Panc1 (cell line): ENCODE results near the gene ELFN1. TPM values are rescaled to one million over a fixed set of nuclear protein-coding genes. Genes with fewer than 3 reads are reported as not detected.

Experiments
- ATAC-seq: fragments of 200-7000 bp; cut with Tn5 transposase; 2 replicates; pipeline ENCODE4 v1.9.1; 2020; ENCODE audit warnings: mild to moderate bottlenecking, moderate library complexity
- BruUV-seq: library from RNA; stranded (reverse); fragments of 400-500 nt; replicated peaks from 2 replicates; lab custom pipeline; 2021; lab: Mats Ljungman, UMichigan
- CTCF ChIA-PET: fragments of 300-600 bp; sonication (Branson Sonifier 250); formaldehyde crosslinking; loops from one replicate; lab custom pipeline; 2022; ENCODE audit warnings: antibody characterized with exemption; lab: Charles Lee
- POLR2A ChIA-PET: fragments of 300-600 bp; sonication (Branson Sonifier 250); formaldehyde crosslinking; loops from one replicate; lab custom pipeline; 2022; ENCODE audit warnings: antibody characterized with exemption; lab: Charles Lee
- DNase-seq: peaks from one replicate; pipeline ENCODE4 v3.0.0-alpha.2; 2010; ENCODE audit warnings: low read depth, low spot score
- H3K27ac ChIP-seq: 2 replicates; pipeline ENCODE4 v1.5.1; 2011; ENCODE audit warnings: mild to moderate bottlenecking, low read length, inconsistent platforms
- H3K27me3 ChIP-seq: fragments of 200-500 bp; sonication (Bioruptor generic); 2 replicates; pipeline ENCODE4 v1.6.0; 2014; ENCODE audit warnings: low read length, inconsistent platforms; ENCODE audit not compliant: control insufficient read depth, insufficient read depth
- H3K36me3 ChIP-seq: fragments of 200-500 bp; sonication (Bioruptor generic); 2 replicates; pipeline ENCODE4 v1.5.1; 2014; ENCODE audit warnings: inconsistent platforms, mild to moderate bottlenecking, low read length, moderate library complexity; ENCODE audit not compliant: control insufficient read depth, insufficient read depth
- H3K4me1 ChIP-seq: 2 replicates; pipeline ENCODE4 v1.5.1; 2011; ENCODE audit warnings: inconsistent platforms, mild to moderate bottlenecking, low read length, moderate library complexity; ENCODE audit not compliant: control insufficient read depth, insufficient read depth
- H3K4me3 ChIP-seq, 2 experiments: 2 replicates each; pipeline ENCODE4 v1.5.1; 2011 to 2012; ENCODE audit warnings: low read depth in 2 of 2, low read length in 2 of 2, mild to moderate bottlenecking in 2 of 2, inconsistent platforms in 1 of 2, moderate library complexity in 1 of 2
- H3K9me3 ChIP-seq: fragments of 200-500 bp; sonication (Bioruptor generic); 2 replicates; pipeline ENCODE4 v1.5.1; 2014; ENCODE audit warnings: low read depth, mild to moderate bottlenecking, inconsistent platforms, low read length, moderate library complexity; ENCODE audit not compliant: control insufficient read depth, insufficient read depth
- POLR2AphosphoS5 ChIP-seq: IDR thresholded peaks from 2 replicates; pipeline ENCODE4 v1.6.1; 2012; ENCODE audit warnings: mild to moderate bottlenecking, low read depth, low read length, moderate library complexity
- SIN3A ChIP-seq: IDR thresholded peaks from 2 replicates; pipeline ENCODE4 v1.6.1; 2012; ENCODE audit warnings: low read depth, mild to moderate bottlenecking, low read length, moderate library complexity, borderline replicate concordance; ENCODE audit not compliant: insufficient read depth
- TCF7L2 ChIP-seq: IDR thresholded peaks from 2 replicates; pipeline ENCODE4 v1.6.1; 2011; ENCODE audit warnings: mild to moderate bottlenecking, low read depth, low read length, inconsistent platforms
- in situ Hi-C: cut with HindIII; loops from 2 replicates; pipeline ENCODE4 v1.10.0; 2016; ENCODE audit warnings: low sequenced_read_pairs, low pct_unique_long_range_greater_than_20kb
- intact Hi-C: fragments of 100-400 bp; cut with micrococcal nuclease; formaldehyde crosslinking; loops from one replicate; pipeline ENCODE4 v1.10.0; 2022; ENCODE audit not compliant: unreplicated experiment
- total RNA-seq: library from RNA; stranded (reverse); gene quantifications from one replicate; pipeline ENCODE4 v1.2.1, GENCODE V29; 2021; ENCODE audit not compliant: unreplicated experiment
- TF ChIP-seq, protein P1 (sequence below), 2 experiments: IDR thresholded peaks; 2 replicates each; pipeline ENCODE4 v1.6.1; 2011 to 2012; ENCODE audit warnings: low read depth in 2 of 2, control low read depth in 1 of 2, low read length in 1 of 2, mild to moderate bottlenecking in 1 of 2, moderate library complexity in 1 of 2; ENCODE audit not compliant: insufficient read depth in 1 of 2
- TF ChIP-seq, protein P2 (sequence below): fragments of 450-650 bp; IDR thresholded peaks from 2 replicates; pipeline ENCODE4 v1.5.1; 2017; ENCODE audit warnings: mild to moderate bottlenecking

The ELFN1 gene
- total RNA-seq, 1 experiment from 2014 or later: 39.0 TPM

DNA sequence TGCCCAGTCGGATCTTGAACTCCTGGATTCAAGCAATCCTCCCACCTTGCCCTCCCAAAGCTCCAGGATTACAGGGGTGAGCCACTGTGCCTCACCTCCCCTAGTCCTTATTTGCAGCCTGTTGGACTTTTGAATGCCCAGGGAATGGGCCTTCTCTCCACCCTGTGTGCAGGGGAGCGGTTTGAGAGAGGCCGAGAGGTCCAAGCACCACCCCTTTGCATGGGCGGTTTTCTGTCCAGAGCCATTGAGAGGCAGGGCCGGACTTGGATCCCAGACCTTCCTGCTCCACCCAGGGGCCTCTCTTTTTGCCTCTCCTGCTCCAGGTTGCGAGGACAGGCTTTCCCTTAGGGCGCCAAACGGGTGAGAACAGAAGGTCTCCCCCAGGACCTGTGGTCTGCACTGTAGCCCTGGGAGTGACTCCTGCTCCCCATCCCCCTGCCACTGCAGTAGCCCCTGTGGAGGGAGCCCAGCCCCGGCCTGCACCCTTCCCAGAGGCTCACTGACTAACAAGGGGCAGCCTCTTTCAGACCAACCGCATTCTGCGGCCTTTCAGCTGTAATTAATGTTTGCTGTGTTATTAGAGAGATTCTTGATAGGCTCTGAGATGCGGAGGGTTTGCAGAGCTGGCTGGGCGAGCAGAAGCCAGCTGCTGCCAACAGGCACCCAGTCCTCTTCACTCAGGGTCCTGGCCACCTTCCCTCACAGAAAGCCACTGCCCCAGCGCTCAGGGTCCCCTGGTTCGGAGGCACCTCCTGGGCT is 57.9 kb downstream of the ELFN1 start:
- H3K9me3 ChIP-seq: peaks cover 13% of the 10 kb centered on the region
- H3K27me3 ChIP-seq: no peaks in the 10 kb centered on the region
- CTCF ChIA-PET: no interaction called here
- POLR2A ChIA-PET: interaction anchor here (0.6 kb wide), 1 partner anchor 145 kb away, joined by 7 read pairs; no protein-coding TSS in a partner anchor
- DNase-seq (no peak), ATAC-seq (no peak)
- no peak overlapping the region for H3K27ac ChIP-seq
- intact Hi-C loops (no loop called here), in situ Hi-C loops (no loop called here)
- 0 out of 2 replicates have a peak, but pooled peaks cover 2% of the 10 kb centered on the region for H3K4me1 ChIP-seq
- BruUV-seq: no TSS peak
- no peak overlapping the region for H3K4me3 ChIP-seq
- no peak for TF ChIP-seq SIN3A
- no peak for TF ChIP-seq POLR2AphosphoS5
- TF ChIP-seq, protein P1, sequence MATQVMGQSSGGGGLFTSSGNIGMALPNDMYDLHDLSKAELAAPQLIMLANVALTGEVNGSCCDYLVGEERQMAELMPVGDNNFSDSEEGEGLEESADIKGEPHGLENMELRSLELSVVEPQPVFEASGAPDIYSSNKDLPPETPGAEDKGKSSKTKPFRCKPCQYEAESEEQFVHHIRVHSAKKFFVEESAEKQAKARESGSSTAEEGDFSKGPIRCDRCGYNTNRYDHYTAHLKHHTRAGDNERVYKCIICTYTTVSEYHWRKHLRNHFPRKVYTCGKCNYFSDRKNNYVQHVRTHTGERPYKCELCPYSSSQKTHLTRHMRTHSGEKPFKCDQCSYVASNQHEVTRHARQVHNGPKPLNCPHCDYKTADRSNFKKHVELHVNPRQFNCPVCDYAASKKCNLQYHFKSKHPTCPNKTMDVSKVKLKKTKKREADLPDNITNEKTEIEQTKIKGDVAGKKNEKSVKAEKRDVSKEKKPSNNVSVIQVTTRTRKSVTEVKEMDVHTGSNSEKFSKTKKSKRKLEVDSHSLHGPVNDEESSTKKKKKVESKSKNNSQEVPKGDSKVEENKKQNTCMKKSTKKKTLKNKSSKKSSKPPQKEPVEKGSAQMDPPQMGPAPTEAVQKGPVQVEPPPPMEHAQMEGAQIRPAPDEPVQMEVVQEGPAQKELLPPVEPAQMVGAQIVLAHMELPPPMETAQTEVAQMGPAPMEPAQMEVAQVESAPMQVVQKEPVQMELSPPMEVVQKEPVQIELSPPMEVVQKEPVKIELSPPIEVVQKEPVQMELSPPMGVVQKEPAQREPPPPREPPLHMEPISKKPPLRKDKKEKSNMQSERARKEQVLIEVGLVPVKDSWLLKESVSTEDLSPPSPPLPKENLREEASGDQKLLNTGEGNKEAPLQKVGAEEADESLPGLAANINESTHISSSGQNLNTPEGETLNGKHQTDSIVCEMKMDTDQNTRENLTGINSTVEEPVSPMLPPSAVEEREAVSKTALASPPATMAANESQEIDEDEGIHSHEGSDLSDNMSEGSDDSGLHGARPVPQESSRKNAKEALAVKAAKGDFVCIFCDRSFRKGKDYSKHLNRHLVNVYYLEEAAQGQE (IDR thresholded peaks at IDR 0.05; ENCODE audit: insufficient read depth in 1 of 2, low read depth in 2 of 2, low read length in 1 of 2): no peak
- TF ChIP-seq, protein P2, sequence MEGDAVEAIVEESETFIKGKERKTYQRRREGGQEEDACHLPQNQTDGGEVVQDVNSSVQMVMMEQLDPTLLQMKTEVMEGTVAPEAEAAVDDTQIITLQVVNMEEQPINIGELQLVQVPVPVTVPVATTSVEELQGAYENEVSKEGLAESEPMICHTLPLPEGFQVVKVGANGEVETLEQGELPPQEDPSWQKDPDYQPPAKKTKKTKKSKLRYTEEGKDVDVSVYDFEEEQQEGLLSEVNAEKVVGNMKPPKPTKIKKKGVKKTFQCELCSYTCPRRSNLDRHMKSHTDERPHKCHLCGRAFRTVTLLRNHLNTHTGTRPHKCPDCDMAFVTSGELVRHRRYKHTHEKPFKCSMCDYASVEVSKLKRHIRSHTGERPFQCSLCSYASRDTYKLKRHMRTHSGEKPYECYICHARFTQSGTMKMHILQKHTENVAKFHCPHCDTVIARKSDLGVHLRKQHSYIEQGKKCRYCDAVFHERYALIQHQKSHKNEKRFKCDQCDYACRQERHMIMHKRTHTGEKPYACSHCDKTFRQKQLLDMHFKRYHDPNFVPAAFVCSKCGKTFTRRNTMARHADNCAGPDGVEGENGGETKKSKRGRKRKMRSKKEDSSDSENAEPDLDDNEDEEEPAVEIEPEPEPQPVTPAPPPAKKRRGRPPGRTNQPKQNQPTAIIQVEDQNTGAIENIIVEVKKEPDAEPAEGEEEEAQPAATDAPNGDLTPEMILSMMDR: no peak
- TF ChIP-seq TCF7L2: no peak
- H3K36me3 ChIP-seq: no peaks in the 10 kb centered on the region

- DNase-seq (no peak), ATAC-seq (no peak)
- Histone ChIP-seq H3K36me3 (no peaks in the 10 kb centered on the region), H3K27me3 (no peaks in the 10 kb centered on the region), H3K9me3 (peaks cover 13% of the 10 kb centered on the region), H3K4me1 (0 out of 2 replicates have a peak, but pooled peaks cover 2% of the 10 kb centered on the region), H3K27ac (no peak overlapping the region), H3K4me3 (no peak overlapping the region)
- in situ Hi-C loops: no loop called here
- POLR2A ChIA-PET: no interaction called here
- CTCF ChIA-PET: no interaction called here
- intact Hi-C loops: no loop called here
- no peak for TF ChIP-seq TCF7L2
- TF ChIP-seq, protein P1 (IDR thresholded peaks at IDR 0.05; ENCODE audit: insufficient read depth in 1 of 2, low read depth in 2 of 2, low read length in 1 of 2): no peak
- no peak for TF ChIP-seq POLR2AphosphoS5
- TF ChIP-seq, protein P2: no peak
- TF ChIP-seq SIN3A: no peak
- BruUV-seq: no TSS peak
Observed at GRCh38 chr7:1729183-1729582, 59.1 kb downstream of the ELFN1 start.
